HEK293 (cell line): Measurements from ENCODE around the gene TUT1.
"Not testable (repeated sequence)": the region's sequence is repeated elsewhere in the genome, so short reads cannot be mapped to it uniquely, and the experiment has no call there.

Experiments used
- CTCF ChIP-seq: fragments of 450-650 bp; formaldehyde crosslinking; IDR thresholded peaks from 2 replicates; pipeline ENCODE4 v1.5.1; 2016; ENCODE audit warnings: missing biosample characterization, missing genetic modification characterization
- KLF10 ChIP-seq: fragments of 450-650 bp; IDR thresholded peaks from 2 replicates; pipeline ENCODE4 v1.5.1; 2018; ENCODE audit warnings: missing biosample characterization, mild to moderate bottlenecking, missing genetic modification characterization
- KLF8 ChIP-seq: fragments of 450-650 bp; formaldehyde crosslinking; IDR thresholded peaks from 2 replicates; pipeline ENCODE4 v1.5.1; 2016; ENCODE audit warnings: missing biosample characterization, missing genetic modification characterization
- REST ChIP-seq: fragments of 450-650 bp; formaldehyde crosslinking; IDR thresholded peaks from 2 replicates; pipeline ENCODE4 v1.5.1; 2016; ENCODE audit warnings: missing biosample characterization, missing genetic modification characterization
- TRIM28 ChIP-seq: IDR thresholded peaks from 2 replicates; pipeline ENCODE4 v1.6.1; 2011; ENCODE audit warnings: low read length, control low read depth, borderline replicate concordance
- YY1 ChIP-seq: fragments of 450-650 bp; formaldehyde crosslinking; IDR thresholded peaks from 2 replicates; pipeline ENCODE4 v1.5.1; 2018; ENCODE audit warnings: missing biosample characterization, missing genetic modification characterization
- ZFP37 ChIP-seq: fragments of 450-650 bp; formaldehyde crosslinking; IDR thresholded peaks from 2 replicates; pipeline ENCODE4 v1.5.1; 2016; ENCODE audit warnings: missing biosample characterization, missing genetic modification characterization
- ZNF140 ChIP-seq: fragments of 450-650 bp; formaldehyde crosslinking; IDR thresholded peaks from 2 replicates; pipeline ENCODE4 v1.5.1; 2016; ENCODE audit warnings: missing biosample characterization, missing genetic modification characterization
- ZNF24 ChIP-seq: fragments of 450-650 bp; formaldehyde crosslinking; IDR thresholded peaks from 2 replicates; pipeline ENCODE4 v1.5.1; 2016; ENCODE audit warnings: missing biosample characterization, missing genetic modification characterization
- ZNF549 ChIP-seq: fragments of 450-650 bp; IDR thresholded peaks from 2 replicates; pipeline ENCODE4 v1.5.1; 2018; ENCODE audit warnings: missing biosample characterization, missing genetic modification characterization, mild to moderate bottlenecking, inconsistent platforms, moderate library complexity
- ZNF639 ChIP-seq: fragments of 450-650 bp; formaldehyde crosslinking; IDR thresholded peaks from 2 replicates; pipeline ENCODE4 v1.5.1; 2016; ENCODE audit warnings: missing biosample characterization, missing genetic modification characterization
- ZNF776 ChIP-seq: fragments of 450-650 bp; formaldehyde crosslinking; IDR thresholded peaks from 2 replicates; pipeline ENCODE4 v1.5.0; 2017; ENCODE audit warnings: missing biosample characterization, missing genetic modification characterization, borderline replicate concordance
- ZNF792 ChIP-seq: fragments of 450-650 bp; formaldehyde crosslinking; IDR thresholded peaks from 2 replicates; pipeline ENCODE4 v1.5.1; 2016; ENCODE audit warnings: missing biosample characterization, missing genetic modification characterization

- not testable (repeated sequence) for TF ChIP-seq ZNF549 (tag by site-specific recombination); YY1 (tag by site-specific recombination); ZNF140 (tag by site-specific recombination); CTCF (tag by site-specific recombination); ZFP37 (tag by site-specific recombination); TRIM28; ZNF24 (tag by site-specific recombination); KLF8 (tag by site-specific recombination); ZNF792 (tag by site-specific recombination); ZNF639; REST (tag by site-specific recombination); ZNF776 (tag by site-specific recombination); KLF10
Observed at GRCh38 chr11:62570903-62571302, 20.4 kb downstream of the TUT1 start.
